Activated CD4-positive, alpha-beta T cell treated with anti-CD3 and anti-CD28 coated beads for 48 hours (primary cell): Measurements from ENCODE around the gene IL1RL1.

Experiments
- DNase-seq: peaks from one replicate; pipeline ENCODE4 v3.0.0-alpha.2; 2020

IL1RL1 gene

DNA sequence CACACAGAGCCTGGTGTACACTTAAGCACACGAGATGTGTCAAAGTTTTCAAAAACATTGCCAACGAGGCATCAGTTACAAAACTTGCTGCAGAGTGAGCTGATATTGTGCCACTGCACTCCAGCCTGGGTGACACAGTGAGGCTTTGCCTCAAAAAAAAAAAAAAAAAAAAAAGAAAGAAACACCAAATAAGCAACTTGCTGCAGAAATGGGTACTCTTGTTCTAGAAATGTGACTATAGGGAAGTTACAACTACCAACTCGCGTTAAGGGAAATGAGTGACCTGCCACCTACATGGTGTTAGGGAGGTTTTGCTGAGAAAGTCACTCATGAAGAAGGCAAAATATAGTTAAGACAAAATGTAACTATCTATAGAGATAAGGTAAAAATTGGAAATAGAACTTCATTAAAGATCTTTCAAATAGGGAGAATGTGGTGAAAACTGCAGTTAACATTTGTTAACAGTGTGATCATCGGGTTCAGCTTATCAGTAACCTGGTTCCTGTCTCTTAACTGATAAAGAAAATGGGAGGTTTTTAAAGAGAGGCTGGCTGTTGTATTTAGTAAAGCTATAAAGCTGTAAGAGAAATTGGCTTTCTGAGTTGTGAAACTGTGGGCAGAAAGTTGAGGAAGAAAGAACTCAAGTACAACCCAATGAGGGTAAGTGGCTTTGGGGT is at the start of gene IL1RL1:
TSS of gene IL1RL1 (plus strand) at position 600 of the 677 bp plus-strand sequence. CDS start 26,702 bp downstream, outside the sequence.
- no peak for DNase-seq

DNA sequence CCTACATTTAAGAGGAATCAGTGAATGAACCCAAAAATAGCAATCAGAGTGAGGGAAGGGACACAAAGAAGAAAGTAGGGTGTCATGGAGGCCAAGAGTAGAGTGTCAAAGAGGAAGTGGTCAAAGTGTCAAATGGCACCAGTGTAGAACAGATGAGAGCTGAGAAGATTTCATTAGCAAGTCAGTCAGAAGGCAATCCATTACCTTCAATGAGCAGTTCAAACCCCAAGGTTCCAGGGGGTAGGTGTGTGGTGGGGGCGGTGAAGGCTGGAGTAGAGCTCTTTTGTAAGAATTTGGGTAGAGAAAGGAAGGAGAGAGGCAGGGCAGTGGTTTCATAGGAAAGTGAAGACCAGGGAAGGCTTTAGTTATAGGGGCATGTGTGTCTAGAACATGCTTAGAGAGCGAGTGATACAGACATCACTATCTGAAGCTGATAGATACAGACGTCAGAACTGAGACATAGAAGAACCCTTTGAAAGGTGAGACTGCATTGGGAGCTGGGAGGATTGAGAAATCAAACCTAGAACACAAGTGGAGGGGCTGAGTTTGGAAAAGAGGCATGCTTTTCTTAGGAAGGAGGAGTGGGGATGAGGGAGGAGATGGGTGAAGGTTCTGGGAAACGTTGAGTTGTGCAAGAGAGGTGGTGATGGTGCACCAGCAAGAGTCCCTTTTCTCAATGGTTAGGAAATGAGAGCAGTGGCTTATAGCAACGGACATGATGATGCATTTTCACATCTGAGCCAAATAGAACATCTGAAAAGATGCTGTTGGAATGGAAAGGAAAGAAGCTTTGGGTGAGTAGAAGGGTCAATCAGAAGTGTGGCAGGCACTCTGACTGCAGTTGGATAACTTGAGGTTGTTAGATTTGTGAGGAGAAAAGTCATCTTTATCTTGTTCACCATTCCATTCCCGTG is 48.9 kb upstream of the IL1RL1 start:
- no peak for DNase-seq

DNA sequence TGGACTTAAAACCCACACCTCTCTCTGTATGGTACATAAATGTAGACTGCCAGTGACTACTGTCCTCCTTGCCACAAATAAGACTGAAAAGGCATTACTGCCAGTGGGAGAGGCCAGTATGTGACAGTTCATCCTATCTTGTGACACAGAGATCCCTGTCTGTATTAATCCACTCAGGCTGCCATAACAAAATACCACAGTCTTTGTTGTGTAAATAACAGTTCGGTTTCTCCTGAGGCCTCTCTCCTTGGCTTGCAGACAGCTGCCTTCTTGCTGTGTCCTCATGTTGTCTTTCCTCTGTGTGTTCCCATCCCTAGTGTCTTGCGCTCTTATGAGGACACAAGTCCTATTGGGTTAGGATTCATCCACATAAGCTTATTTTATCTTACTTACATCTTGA is 46.4 kb upstream of the IL1RL1 start:
- no peak for DNase-seq

DNA sequence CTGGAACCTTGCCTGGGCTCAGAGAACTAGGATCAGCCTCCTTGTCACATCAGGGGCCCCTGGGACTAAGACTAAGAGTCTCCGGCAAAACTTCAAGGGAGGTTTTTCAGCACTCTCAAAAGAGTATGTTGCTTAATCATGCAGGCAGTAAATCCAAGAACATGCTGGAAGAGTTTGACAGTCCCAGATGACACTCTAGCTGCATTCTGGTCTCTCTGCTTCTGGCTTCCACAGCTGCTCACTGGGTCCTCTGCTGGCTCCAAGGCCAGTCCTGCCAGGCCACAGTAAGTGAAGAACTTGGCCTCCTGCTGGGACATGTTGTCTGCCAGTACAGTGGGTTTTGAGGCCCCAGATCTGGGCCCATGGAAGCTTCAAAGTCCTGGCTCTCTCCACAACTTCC is 45.2 kb upstream of the IL1RL1 start:
- DNase-seq: no peak

DNA sequence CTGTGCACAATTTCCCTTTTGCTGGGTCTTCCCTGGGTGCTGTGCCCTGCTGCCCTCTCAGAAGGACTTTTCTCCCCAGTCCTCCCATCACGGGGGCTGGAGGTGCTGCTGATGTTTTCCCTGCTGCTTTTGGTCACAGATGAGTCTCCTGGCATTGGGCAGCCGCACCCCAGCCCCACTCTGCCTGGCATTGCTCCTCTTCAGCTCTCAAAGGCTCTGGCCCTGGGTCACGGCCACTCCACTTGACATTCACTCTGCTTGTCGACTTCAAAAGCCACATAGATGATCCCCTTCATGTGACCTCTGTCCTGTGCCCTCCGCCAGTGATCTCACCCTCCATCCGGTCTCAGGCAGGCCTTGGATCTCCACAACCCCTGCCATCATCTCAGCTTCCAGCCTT is 43.6 kb upstream of the IL1RL1 start:
- DNase-seq: no peak

DNA sequence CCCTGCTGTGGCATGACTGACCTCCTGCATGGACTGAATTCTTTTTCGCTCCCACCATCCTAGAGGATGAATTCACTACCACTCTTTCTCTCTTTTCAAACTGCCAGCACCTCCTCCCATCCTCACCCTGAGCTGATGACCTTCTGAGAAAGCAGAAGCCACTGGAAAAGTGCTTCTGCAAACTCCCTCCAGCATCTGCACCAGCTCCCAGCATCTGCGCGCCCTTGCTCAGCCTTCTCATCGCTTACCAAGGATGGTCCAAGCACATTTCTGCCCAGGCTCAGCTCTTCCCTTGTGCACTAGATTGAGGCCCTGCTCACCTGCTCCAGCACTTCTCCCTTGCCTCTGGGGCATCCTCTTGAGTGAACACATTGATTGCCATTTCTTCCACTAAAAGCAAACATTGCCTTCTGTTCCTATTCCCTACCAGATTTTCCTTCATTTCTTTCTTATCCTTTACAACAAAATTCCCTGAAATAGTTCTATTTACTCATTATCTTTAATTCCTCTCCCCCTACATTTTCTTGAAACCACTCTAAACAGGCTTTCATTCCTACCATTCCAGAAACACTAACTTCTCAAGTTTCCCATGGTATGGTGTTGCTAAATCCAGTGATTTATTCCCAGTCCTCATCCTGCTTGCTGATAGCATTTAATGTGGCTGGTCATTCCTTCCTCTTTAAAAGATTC is 42.7 kb upstream of the IL1RL1 start:
- DNase-seq: no peak

DNA sequence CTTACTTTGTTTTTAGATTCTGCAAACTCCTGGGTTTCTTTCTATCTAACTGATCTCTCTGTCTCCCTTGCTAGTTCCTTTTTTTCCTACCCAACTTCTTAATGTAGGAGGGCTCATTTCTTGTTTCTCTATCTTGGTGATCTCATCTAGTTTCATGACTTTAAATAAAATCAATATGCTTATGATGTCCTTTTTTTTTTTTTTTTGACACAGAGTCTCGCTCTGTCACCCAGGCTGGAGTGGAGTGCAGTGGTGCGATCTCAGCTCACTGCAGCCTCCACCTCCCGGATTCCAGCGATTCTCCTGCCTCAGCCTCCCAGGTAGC is 42.2 kb upstream of the IL1RL1 start:
- DNase-seq: no peak

DNA sequence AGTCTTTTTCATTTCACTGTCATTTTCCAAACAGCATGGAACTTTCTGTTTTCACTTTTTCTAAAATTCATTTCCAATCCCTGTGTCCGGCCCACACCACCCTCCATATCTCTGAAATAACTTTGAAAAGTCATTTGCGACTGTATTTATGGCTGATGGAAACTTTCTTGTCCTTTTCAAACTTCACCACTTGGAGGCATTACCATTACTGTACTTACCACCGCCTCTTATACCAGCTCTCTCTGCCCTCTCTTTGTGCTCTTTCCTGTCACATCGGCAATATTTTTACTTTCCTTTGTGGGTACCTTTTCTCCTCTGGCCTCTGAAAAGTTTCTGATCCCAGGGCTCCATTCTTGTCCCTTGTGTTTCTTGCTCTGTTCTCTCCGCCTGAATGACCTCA is 39.5 kb upstream of the IL1RL1 start:
- DNase-seq: no peak

DNA sequence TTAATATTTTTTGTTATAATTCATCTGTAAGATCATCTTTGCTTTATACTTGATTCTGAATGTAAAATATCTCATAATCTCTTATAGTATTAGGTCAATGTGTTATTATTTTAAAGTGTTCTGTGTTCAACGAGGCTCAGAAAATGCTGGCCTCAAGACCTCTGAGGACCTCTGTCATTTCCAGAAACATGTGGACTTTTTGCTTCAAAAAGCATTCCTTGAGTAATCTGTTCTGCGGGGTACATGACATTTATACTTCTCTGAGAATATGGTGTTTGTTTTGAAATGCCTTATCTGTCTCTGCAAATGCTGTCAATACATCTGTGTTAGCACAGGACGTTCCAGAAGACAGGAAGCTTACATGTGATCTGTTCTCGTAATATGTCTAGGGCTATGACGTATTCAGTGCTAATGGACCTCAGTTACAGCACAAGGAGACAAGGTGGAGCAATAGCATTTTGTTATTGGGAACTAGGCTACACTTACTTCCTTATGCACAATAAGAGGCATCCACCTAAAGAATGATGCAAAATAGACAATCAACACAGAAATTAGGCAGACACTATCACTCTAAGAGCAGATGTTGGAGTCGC is 37.6 kb upstream of the IL1RL1 start:
- DNase-seq: no peak

DNA sequence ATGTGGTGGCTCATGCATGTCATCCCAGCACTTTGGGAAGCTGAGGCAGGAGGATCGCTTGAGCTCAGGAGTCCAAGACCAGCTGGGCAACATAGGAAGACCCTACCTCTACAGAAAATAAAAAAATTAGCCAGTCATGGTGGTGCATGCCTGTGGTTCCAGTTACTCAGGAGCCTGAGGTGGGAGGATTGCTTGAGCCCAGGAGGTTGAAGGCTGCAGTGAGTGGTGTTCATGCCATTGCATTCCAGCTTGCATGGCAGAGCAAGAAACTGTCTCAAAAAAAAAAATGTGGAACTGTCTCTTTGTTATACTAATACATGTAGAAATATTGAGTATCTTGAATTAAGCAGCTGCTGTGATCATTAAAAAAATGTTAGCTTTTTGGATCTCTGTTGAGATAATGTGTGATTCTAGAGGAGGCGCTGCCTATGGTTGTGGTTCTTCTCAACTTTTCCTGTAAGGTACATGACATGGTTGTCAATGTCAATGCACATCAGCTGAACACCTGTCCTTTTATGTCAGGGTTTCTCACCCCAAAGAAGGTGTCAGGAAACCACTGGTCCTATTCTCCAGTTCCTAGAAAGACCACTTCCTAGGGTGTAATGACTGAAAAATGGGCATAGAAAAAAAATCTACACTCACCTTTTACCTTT is 34.7 kb upstream of the IL1RL1 start:
- no peak for DNase-seq

DNA sequence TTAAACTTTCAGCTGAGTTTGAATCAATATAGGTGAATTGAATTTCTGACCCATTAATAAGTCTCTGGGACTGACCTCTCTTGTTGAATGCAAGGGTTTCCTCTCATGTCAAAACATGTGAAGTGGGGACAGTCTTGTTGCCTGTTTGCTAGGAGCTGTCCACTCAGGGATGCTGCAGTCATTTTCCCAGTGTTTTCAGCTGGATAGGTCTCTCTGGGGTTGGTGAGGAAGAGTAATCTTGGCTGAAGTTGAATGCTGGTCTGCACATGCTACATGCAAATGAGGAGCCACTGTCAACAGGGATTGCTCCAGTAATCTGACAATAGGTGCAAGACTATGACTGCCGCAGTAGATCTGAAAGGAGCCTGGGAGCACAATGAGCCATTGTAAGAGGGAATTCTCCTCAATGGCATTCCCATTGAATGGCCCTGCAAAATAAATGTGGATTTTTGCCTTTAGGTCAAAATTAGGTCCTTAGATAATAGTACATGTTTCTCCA is 34.1 kb upstream of the IL1RL1 start:
- no peak for DNase-seq

DNA sequence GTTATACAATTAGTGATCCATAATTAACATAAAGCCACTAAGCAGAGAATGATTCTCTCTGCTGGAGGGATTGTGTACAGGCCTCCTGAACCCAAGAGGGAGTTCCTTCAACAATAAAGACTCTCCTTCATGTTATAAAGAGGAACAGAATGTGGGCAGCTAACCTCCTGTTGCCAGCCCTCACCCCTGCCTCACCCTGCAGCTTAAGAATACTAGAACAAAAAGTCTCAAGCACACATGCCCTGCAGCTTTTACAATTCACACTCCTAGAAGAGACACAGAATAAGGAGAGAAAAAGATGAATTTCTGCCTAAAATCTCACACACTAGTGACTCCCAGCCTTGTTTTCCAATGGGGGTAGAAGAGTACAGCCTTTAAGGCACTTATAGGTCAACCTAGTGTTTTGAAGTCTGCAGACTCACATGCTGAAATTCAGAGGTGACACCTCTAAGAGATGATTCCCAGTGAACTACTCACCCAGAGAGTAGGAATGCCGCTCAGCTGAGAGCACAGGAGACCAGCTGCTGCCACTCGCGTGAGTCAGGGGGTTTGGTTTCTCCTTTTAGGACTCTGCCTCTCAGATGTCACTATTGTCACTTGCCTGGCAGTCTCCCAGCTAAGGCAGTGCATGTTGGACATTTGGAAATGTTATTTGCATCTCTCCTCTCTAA is 32.5 kb upstream of the IL1RL1 start:
- no peak for DNase-seq

DNA sequence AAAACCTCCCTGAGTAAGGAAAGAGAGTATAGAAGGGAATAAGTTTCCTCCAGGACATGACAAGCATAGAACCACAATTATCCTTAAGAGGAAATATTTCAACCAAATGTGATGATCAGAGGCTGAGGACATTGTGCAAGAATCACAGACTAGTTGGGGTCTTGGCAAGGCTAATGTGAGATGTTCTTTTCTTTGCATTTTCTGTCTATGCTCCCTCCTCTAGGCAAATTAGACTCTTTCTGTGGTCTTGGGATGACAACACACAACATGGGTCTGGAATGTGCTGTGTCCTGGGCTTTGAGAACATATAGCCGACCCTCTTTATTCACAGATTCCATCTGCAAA is 32.0 kb upstream of the IL1RL1 start:
- DNase-seq: no peak

DNA sequence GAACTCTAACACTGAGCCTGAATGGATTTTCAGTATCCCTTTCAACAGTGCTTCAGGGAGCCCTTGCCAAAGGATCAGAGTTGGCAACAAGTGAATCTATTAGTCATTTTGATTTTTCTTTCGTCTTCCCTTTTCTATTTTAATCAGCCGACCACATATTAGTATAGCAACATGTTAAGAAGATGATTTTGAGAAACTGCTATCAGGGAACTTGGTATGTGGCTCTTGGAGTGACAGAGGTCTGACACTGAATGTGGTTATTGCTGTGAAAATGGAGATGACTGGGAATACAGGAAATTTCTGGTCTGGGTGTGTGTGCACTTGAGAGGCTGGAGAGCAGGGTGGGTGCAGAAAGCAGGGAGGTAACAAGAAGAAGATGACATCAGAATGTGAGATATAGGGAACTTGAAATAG is 28.7 kb upstream of the IL1RL1 start:
- no peak for DNase-seq

DNA sequence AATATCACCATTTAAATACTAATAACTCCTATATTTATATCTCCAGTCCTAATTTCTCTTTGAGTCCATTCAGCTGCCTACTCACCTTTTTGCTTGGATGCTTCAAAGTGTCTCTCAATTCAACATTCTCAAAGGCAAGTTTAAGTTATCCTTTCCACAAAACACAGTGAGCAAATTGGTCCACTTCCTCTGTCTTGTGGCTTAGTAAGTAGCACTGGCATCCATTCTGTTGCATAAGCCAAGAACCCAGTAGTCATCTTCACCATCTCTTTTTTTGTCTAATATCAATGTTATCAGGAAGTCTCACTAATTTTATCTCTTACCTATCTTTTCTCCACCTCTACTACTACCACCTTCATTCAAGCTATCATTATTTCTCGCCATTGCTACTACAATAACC is 27.4 kb upstream of the IL1RL1 start:
- DNase-seq: no peak

DNA sequence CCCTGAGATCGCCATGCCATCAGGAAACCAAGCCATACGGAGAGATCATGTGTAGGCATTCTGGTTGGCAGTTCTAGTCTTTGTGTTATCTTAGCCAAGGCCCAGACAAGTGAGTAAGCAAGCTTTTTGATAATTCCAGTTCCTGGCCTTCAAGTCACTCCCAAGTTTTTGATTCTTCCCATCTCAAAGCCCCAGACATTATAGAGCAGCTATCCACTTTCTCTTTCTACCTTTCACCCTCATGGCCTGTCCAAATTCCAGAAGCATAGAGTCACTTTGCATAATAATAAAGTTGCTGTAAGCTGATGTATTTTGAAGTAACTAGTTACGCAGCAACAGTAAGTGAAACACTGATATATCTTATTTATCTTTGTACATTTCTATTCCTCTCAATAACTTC is 26.8 kb upstream of the IL1RL1 start:
- DNase-seq: no peak

DNA sequence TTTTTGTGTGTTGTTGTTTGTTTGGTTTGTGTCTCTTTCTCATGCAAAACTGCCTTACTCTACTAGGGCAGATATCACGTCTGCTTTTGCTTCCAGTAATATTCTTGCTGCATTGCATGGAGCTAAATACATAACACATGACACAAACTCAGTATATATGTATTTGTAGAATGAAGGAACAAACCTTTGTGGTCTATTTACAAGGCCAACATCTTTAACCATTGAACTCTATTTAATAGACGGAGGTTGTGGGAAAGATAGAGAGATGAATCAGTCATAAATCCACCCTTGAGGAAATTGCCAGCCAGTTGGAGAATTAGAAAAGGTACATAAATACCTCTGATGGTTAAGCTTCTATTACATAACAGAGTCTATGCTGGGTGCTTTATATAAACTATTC is 26.0 kb upstream of the IL1RL1 start:
- DNase-seq: no peak

DNA sequence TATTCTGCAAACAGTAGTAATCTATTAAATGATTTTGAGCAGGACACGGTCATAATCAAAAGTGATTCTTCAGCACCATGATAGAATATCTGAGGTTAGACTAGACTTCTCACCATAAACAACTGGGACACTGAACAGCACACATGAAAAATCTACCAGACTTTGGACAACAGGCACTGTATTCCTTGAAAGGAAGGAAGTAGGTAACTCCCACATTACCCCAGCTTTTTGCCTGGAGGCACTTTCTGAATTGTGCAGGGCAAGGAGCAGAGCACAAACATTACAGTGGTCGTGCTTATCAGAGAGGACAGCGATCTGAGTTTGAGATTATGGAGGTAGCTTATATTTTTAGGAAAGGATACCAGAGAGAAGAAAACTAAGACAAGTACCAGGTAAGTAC is 25.3 kb upstream of the IL1RL1 start:
- DNase-seq: no peak

DNA sequence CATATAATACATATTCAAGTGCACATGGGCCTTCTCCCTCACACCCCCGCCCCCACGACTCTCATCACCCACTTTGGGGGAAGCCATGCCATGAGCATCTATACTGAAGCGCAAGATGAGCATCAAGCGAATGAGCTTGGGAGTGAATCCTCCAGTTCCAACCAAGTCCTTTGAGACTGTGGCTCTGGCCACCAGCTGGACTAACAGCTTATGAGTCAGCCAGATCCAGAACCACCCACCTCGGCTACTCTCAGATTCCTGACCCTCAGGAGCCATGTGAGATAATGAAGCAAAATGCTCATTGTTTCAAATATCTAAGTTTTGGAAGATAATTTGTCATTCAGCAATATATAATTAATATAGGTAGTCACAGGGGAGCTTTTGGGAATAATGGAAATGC is 22.2 kb upstream of the IL1RL1 start:
- DNase-seq: no peak

DNA sequence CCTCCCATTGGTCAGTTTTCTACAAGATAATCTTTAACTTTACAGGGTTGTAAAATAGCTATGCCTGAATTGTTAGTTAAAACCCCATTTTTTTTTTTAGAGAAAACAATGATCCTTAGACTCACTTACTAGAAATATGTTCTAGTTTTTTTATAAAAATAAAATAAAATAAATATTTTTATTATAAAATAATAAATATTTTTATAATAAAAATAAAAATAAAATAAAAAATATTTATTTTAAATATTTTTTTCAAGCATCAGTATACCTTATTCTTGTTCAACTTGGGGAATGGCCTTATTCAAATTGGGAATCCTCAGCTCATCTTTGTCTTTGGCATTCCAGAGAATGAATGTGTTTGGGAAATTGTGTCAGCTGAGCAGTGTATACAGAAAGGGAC is 20.8 kb upstream of the IL1RL1 start:
- no peak for DNase-seq

DNA sequence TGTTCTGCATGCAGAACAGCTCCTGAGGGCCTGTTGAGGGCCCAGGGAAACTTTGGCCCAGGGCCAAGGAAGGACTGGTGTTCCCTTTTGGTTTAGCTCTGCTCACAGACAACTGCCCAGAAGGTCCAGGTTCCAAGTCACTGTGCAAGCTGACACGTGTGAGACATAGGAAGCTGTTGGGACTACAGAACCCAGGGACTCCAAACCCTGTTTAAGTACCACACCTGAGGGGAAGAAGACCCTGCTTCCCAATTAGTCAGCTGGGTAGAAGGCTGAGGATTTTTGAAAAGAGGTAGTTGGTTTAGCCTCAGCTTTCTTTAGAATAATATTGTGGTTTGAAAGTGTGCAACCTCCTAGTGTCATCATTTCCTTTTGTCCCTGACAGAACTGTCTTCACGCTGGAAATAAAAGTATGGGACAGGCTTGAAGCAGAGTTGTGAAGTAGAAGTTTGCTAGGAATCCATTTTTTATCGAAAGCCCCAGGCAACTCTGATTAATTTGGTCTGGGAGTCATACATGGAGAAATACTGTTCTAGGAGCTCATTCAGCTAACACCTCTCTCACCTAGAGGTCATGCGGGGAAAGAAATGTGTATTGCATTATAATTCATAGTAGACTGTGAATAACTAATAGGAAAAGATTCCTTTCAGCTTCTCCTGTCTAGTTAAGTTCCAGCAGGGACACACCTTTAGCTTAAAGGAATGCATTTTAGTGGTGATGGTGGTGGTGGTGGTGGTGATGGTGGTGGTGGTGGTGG is 19.9 kb upstream of the IL1RL1 start:
- DNase-seq: no peak
